HEK293T (cell line): ENCODE data around the gene ASB3.

Experiments used
- ARNT ChIP-seq: fragments of 450-650 bp; IDR thresholded peaks from 2 replicates; pipeline ENCODE4 v1.6.1; 2017; ENCODE audit warnings: mild to moderate bottlenecking
- BHLHE40 ChIP-seq: fragments of 450-650 bp; IDR thresholded peaks from 2 replicates; pipeline ENCODE4 v1.6.1; 2016; ENCODE audit warnings: mild to moderate bottlenecking, moderate library complexity, borderline replicate concordance
- ELF4 ChIP-seq: fragments of 450-650 bp; IDR thresholded peaks from 2 replicates; pipeline ENCODE4 v1.6.1; 2017; ENCODE audit warnings: antibody characterized with exemption
- FOXK2 ChIP-seq: fragments of 450-650 bp; IDR thresholded peaks from 2 replicates; pipeline ENCODE4 v1.6.1; 2016; ENCODE audit warnings: mild to moderate bottlenecking
- FOXM1 ChIP-seq: fragments of 450-650 bp; IDR thresholded peaks from 2 replicates; pipeline ENCODE4 v1.6.1; 2017; ENCODE audit warnings: mild to moderate bottlenecking, borderline replicate concordance
- HDGF ChIP-seq: fragments of 450-650 bp; IDR thresholded peaks from 2 replicates; pipeline ENCODE4 v1.6.1; 2017; ENCODE audit warnings: antibody characterized with exemption, borderline replicate concordance
- SUZ12 ChIP-seq: fragments of 450-650 bp; IDR thresholded peaks from 2 replicates; pipeline ENCODE4 v1.6.1; 2016; ENCODE audit warnings: mild to moderate bottlenecking
- TARDBP ChIP-seq: fragments of 450-650 bp; IDR thresholded peaks from 2 replicates; pipeline ENCODE4 v1.6.1; 2016
- TF ChIP-seq, protein P1 (sequence below): fragments of 450-650 bp; IDR thresholded peaks from 2 replicates; pipeline ENCODE4 v1.6.1; 2016

DNA sequence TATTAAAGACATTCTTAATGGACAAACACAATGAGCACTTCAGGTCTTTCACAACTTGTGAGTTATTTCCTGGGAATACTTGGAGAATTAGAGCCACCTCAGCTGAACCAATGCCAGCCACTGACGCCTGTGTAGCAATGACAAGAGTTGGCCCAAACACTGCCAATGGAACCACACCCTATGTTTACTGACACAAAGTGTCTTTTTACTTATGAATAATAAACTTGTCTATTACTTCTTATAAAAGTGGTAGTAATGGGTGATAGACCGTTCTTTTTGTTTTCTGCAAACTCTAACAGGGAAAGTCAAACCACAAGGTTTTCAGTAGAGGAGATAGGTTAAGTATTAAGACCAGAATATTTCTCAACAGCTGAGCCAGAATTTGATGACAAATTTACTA lies 31.6 kb downstream of the ASB3 start:
- TF ChIP-seq HDGF, result no peak
- no peak for TF ChIP-seq ARNT
- TF ChIP-seq ELF4, result no peak
- no peak for TF ChIP-seq FOXM1
- no peak for TF ChIP-seq BHLHE40
- no peak for TF ChIP-seq FOXK2
- TF ChIP-seq, protein P1, sequence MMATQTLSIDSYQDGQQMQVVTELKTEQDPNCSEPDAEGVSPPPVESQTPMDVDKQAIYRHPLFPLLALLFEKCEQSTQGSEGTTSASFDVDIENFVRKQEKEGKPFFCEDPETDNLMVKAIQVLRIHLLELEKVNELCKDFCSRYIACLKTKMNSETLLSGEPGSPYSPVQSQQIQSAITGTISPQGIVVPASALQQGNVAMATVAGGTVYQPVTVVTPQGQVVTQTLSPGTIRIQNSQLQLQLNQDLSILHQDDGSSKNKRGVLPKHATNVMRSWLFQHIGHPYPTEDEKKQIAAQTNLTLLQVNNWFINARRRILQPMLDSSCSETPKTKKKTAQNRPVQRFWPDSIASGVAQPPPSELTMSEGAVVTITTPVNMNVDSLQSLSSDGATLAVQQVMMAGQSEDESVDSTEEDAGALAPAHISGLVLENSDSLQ, result no peak
- TF ChIP-seq SUZ12, result no peak
- TF ChIP-seq TARDBP, result no peak
